Measurements from ENCODE around the gene ERBB2. TPM values are rescaled to one million over a fixed set of nuclear protein-coding genes. Genes with fewer than 3 reads are reported as not detected.
A peak's percentile ranks its signal among the peaks of the same experiment; 100 is the strongest.

Gene ERBB2
- total and polyA plus RNA-seq, 2 of the 4 experiments (the other 2 are of a cell fraction) = 28.7 to 33.3 TPM

DNA sequence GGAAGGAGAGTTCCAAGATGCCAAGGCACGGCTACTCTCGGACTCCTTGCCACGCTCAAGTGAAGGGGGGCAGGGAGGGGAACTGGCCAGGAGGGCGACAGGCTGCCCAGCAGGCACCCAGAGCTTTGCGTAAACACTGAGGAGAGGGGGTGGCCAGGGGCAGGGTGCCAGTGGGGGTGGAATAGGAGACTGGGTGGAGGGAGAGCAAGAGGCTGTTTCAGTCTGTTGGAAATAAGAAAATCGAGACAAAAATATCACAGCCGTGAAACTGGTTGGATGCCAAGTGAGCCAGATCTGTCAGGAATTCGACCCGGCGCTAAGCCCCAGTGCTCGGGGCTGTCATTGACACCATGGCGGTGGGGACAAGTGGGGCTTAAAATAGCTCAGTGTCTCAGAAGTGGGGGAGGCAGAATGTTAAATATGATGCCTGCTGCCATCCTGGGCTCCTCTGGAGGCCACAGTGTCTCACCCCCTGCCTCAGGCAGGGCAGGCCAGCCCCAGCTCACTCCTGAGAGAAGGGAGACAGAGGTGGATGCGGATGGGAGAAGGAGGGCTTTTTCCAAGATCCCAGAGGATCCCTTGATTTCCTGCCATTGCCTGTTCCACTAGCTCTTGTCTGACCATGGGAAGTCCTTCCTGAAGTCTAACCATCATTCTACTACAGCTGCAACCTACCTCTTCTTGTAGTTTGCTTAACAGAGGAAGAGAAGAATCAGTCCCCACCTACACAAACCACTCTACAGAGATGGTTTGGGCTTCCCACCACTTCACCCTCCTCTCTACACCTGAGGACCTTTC is 22.1 kb upstream of the ERBB2 start:
- no peak overlapping the region for H3K56ac ChIP-seq (ENCODE audit: extremely low read depth, insufficient read depth, low read length)
- H3K18ac ChIP-seq (ENCODE audit: low read depth, low read length) = no peak overlapping the region
- peak overlapping the region; percentile 65; the same call in 1 of the 2 replicates for H3K23ac ChIP-seq (ENCODE audit: low read depth, low read length)
- H2AK5ac ChIP-seq (ENCODE audit: low read depth, low read length) = no peak overlapping the region
- H2AK9ac ChIP-seq (replicated peaks; ENCODE audit: low read depth, low read length, poor library complexity) = no peak overlapping the region
- H3K27me3 ChIP-seq (ENCODE audit: control insufficient read depth, insufficient read depth, low read length) = no peaks in the 10 kb centered on the region
- H3K27ac ChIP-seq (ENCODE audit: insufficient read depth, low read length) = no peak overlapping the region
- peaks cover 5% of the 10 kb centered on the region; the same call in 1 of the 2 replicates for H3K36me3 ChIP-seq (ENCODE audit: control insufficient read depth, insufficient read depth, low read length)
- H2BK120ac ChIP-seq (ENCODE audit: low read depth, low read length) = no peak overlapping the region
- H2AFZ ChIP-seq (replicated peaks; ENCODE audit: low read length, poor library complexity) = peak overlapping the region; percentile 54
- no peak overlapping the region for H4K5ac ChIP-seq (ENCODE audit: low read depth, low read length)
- no peak overlapping the region; the same call in 1 of the 2 replicates for H3K14ac ChIP-seq (replicated peaks; ENCODE audit: low read depth, low read length)
- H3K4me3 ChIP-seq (ENCODE audit: insufficient read depth, low read depth, low read length) = no peak overlapping the region
- H3K79me1 ChIP-seq (ENCODE audit: low read depth in 1 of 2, low read length in 2 of 2) = no peaks in the 10 kb centered on the region
- H4K8ac ChIP-seq (ENCODE audit: low read depth in 2 of 2, low read length in 2 of 2) = no peak overlapping the region
- H2BK15ac ChIP-seq (ENCODE audit: low read depth, low read length) = no peak overlapping the region
- H2BK20ac ChIP-seq (ENCODE audit: low read depth, low read length) = no peak overlapping the region
- dilution Hi-C loops (cut with HindIII; ENCODE audit: low sequenced_read_pairs, unreplicated experiment) = no loop called here
- H3K4ac ChIP-seq (ENCODE audit: low read depth, low read length) = no peak overlapping the region
- intact Hi-C loops (cut with micrococcal nuclease) = no loop called here
- H3K9ac ChIP-seq (ENCODE audit: low read depth, low read length) = no peak overlapping the region
- CTCF ChIA-PET = interaction anchor here (0.6 kb wide), 1 partner anchor 106 kb away, joined by 3 read pairs; no protein-coding TSS in a partner anchor
- peak; percentile 27 for ATAC-seq (ENCODE audit: low read depth)
- H4K20me1 ChIP-seq (ENCODE audit: insufficient read depth, low read length) = no peaks in the 10 kb centered on the region
- no TSS peak for BruUV-seq (replicated peaks)
- H3K9me1 ChIP-seq (ENCODE audit: insufficient read depth, low read length) = peaks cover 7% of the 10 kb centered on the region; the same call in 1 of the 2 replicates
- no peaks in the 10 kb centered on the region for H3K9me3 ChIP-seq (ENCODE audit: control insufficient read depth, insufficient read depth, low read length)
- POLR2A ChIA-PET (ENCODE audit: unreplicated experiment) = interaction anchor here (0.6 kb wide), 1 partner anchor 377 kb away, joined by 3 read pairs; no protein-coding TSS in a partner anchor
- no peak overlapping the region for H2BK5ac ChIP-seq (ENCODE audit: low read depth, low read length, poor library complexity, severe bottlenecking)
- in situ Hi-C loops (cut with MboI; ENCODE audit: low sequenced_read_pairs) = no loop called here
- no peak for DNase-seq
- no peak overlapping the region; the same call in 1 of the 2 replicates for H3K4me2 ChIP-seq (ENCODE audit: low read depth, low read length)
- H3K4me1 ChIP-seq (ENCODE audit: control insufficient read depth, insufficient read depth, low read length) = peaks cover 7% of the 10 kb centered on the region
- WGBS, 2 experiments (ENCODE audit: extremely low coverage in 2 of 2, insufficient read length in 1 of 2) = 56% methylated on average over 3 of the region's 13 CpGs; no CpG with 5 or more reads in 1 of the 2 experiments
- no peak overlapping the region for H4K91ac ChIP-seq (ENCODE audit: insufficient read depth, low read depth, low read length)
- TF ChIP-seq BHLHE40 (IDR thresholded peaks at IDR 0.05; ENCODE audit: low read depth, low read length) = no peak
- no peak for TF ChIP-seq RFX5 (IDR thresholded peaks at IDR 0.05; ENCODE audit: low read depth, low read length)
- no peak for TF ChIP-seq CHD1 (IDR thresholded peaks at IDR 0.05; ENCODE audit: low read depth, low read length)
- no peak for TF ChIP-seq CEBPB (IDR thresholded peaks at IDR 0.05; ENCODE audit: low read depth, low read length)
- no peak for TF ChIP-seq POLR2A (IDR thresholded peaks at IDR 0.05; ENCODE audit: low read depth, low read length)
- TF ChIP-seq FOS (IDR thresholded peaks at IDR 0.05; ENCODE audit: low read depth, low read length) = no peak
- no peak for TF ChIP-seq MXI1 (IDR thresholded peaks at IDR 0.05; ENCODE audit: borderline replicate concordance, low read depth, low read length)
- no peak for TF ChIP-seq CTCF (conservative IDR thresholded peaks at IDR 0.05; ENCODE audit: low read depth, low read length)
- no peak for TF ChIP-seq RAD21 (IDR thresholded peaks at IDR 0.05; ENCODE audit: low read length)
- no peak for TF ChIP-seq MAZ (IDR thresholded peaks at IDR 0.05; ENCODE audit: borderline replicate concordance, low read depth, low read length)
- TF ChIP-seq ELK1 (IDR thresholded peaks at IDR 0.05; ENCODE audit: borderline replicate concordance, low read depth, low read length) = no peak
- TF ChIP-seq NFE2L2 (IDR thresholded peaks at IDR 0.05; ENCODE audit: low read depth, low read length) = no peak
- no peak for TF ChIP-seq USF2 (IDR thresholded peaks at IDR 0.05; ENCODE audit: low read depth, low read length)
- no peak for TF ChIP-seq MAFK (IDR thresholded peaks at IDR 0.05; ENCODE audit: low read depth, low read length)
- no peak for TF ChIP-seq RCOR1 (IDR thresholded peaks at IDR 0.05; ENCODE audit: insufficient replicate concordance, low read length)

All from IMR-90 (cell line).